SK-N-SH (cell line): ENCODE measurements around the gene PMP22. TPM values are rescaled to one million over a fixed set of nuclear protein-coding genes. Genes with fewer than 3 reads are reported as not detected.

Experiments
- CTCF ChIA-PET: fragments of 300-600, 350-600 bp; formaldehyde crosslinking; extraction: SDS; loops from one replicate; lab custom pipeline; 2021; lab: Yijun Ruan, JAX
- POLR2A ChIA-PET: fragments of 350-600 bp; sonication (Branson Sonifier 250); formaldehyde crosslinking; extraction: SDS; loops from one replicate; lab custom pipeline; 2020; ENCODE audit warnings: antibody characterized with exemption, inconsistent platforms; lab: Yijun Ruan, JAX
- DNase-seq: peaks from one replicate; pipeline ENCODE4 v3.0.0; 2012
- H2AFZ ChIP-seq: fragments of 200-600 bp; sonication (generic); 2 replicates; pipeline ENCODE4 v1.8.1; 2016; ENCODE audit warnings: antibody characterized with exemption, mild to moderate bottlenecking, low read depth
- H3F3A ChIP-seq: fragments of 200-600 bp; sonication (generic); replicated peaks from 2 replicates; pipeline ENCODE3; 2016; ENCODE audit warnings: antibody characterized with exemption, mild to moderate bottlenecking; ENCODE audit not compliant: insufficient read depth
- H3K27ac ChIP-seq, 2 experiments: fragments of 200-500 bp in 1 of 2; fragments of 200-600 bp in 1 of 2; sonication (Bioruptor generic) in 1 of 2; sonication (generic), shearing (Covaris generic) in 1 of 2; 2 replicates each; pipeline versions ENCODE4 v1.5.1 to v1.6.1; 2014 to 2016; ENCODE audit warnings: low read depth in 2 of 2, inconsistent platforms in 1 of 2, low read length in 1 of 2, mild to moderate bottlenecking in 1 of 2, mixed read lengths in 1 of 2
- H3K27me3 ChIP-seq: fragments of 200-600 bp; sonication (generic), shearing (Covaris generic); 2 replicates; pipeline ENCODE4 v1.6.1; 2016; ENCODE audit warnings: mixed run types; ENCODE audit not compliant: insufficient read depth
- H3K36me3 ChIP-seq, 2 experiments: fragments of 200-500 bp in 1 of 2; fragments of 200-600 bp in 1 of 2; sonication (Bioruptor generic) in 1 of 2; sonication (generic) in 1 of 2; replicated peaks in 1 of 2; 2 replicates each; pipeline versions ENCODE3 to v1.5.1; 2014 to 2016; ENCODE audit warnings: low read length in 1 of 2, mild to moderate bottlenecking in 1 of 2; ENCODE audit not compliant: insufficient read depth in 2 of 2, control insufficient read depth in 1 of 2
- H3K4me1 ChIP-seq, 2 experiments: fragments of 200-500 bp in 1 of 2; fragments of 200-600 bp in 1 of 2; sonication (Bioruptor generic) in 1 of 2; sonication (generic), shearing (Covaris generic) in 1 of 2; 2 replicates each; pipeline versions ENCODE4 v1.5.1 to v1.6.1; 2014 to 2016; ENCODE audit warnings: low read depth in 1 of 2, low read length in 1 of 2, mixed run types in 1 of 2; ENCODE audit not compliant: insufficient read depth in 2 of 2, control insufficient read depth in 1 of 2
- H3K4me2 ChIP-seq: fragments of 200-600 bp; sonication (generic), shearing (Covaris generic); 2 replicates; pipeline ENCODE4 v1.6.1; 2017; ENCODE audit warnings: mixed run types
- H3K4me3 ChIP-seq, 2 experiments: fragments of 200-500 bp in 1 of 2; fragments of 200-600 bp in 1 of 2; sonication (Bioruptor generic) in 1 of 2; sonication (generic), shearing (Covaris generic) in 1 of 2; 2 replicates each; pipeline versions ENCODE4 v1.5.1 to v1.8.1; 2014 to 2016; ENCODE audit warnings: low read depth in 2 of 2, inconsistent platforms in 1 of 2, low read length in 1 of 2, mild to moderate bottlenecking in 1 of 2, mixed read lengths in 1 of 2, moderate library complexity in 1 of 2
- H3K79me2 ChIP-seq: fragments of 200-600 bp; sonication (generic); 2 replicates; pipeline ENCODE4 v1.8.1; 2017; ENCODE audit warnings: mild to moderate bottlenecking; ENCODE audit not compliant: insufficient read depth
- H3K9ac ChIP-seq: fragments of 200-600 bp; sonication (generic); 2 replicates; pipeline ENCODE4 v1.6.1; 2017; ENCODE audit warnings: mixed run types
- H3K9me2 ChIP-seq: fragments of 200-600 bp; sonication (generic); 2 replicates; pipeline ENCODE4 v1.6.1; 2017; ENCODE audit warnings: mixed run types
- H3K9me3 ChIP-seq: fragments of 200-600 bp; sonication (generic); 2 replicates; pipeline ENCODE4 v1.6.1; 2017; ENCODE audit warnings: mixed run types, mild to moderate bottlenecking, moderate library complexity
- H4K20me1 ChIP-seq: fragments of 200-600 bp; sonication (generic); 2 replicates; pipeline ENCODE4 v1.6.1; 2017; ENCODE audit warnings: mild to moderate bottlenecking, mixed run types; ENCODE audit not compliant: insufficient read depth
- CHD2 ChIP-seq: fragments of 150-350 bp; IDR thresholded peaks from 2 replicates; pipeline ENCODE4 v1.6.1; 2018; ENCODE audit warnings: low read length; ENCODE audit not compliant: partially characterized antibody
- FOXJ3 ChIP-seq: sonication (generic); formaldehyde crosslinking; IDR thresholded peaks from 2 replicates; pipeline ENCODE4 v1.5.1; 2020; ENCODE audit warnings: mild to moderate bottlenecking, missing genetic modification reagents
- FOXM1 ChIP-seq: IDR thresholded peaks from 2 replicates; pipeline ENCODE4 v1.4.0; 2012; ENCODE audit warnings: low read depth, mild to moderate bottlenecking
- GABPA ChIP-seq: IDR thresholded peaks from 2 replicates; pipeline ENCODE4 v1.4.0; 2012; ENCODE audit warnings: low read depth, mild to moderate bottlenecking
- GATA2 ChIP-seq: sonication (generic); formaldehyde crosslinking; IDR thresholded peaks from 2 replicates; pipeline ENCODE4 v1.5.0; 2020; ENCODE audit warnings: mild to moderate bottlenecking, missing genetic modification reagents
- IRF3 ChIP-seq: fragments of 150-350 bp; IDR thresholded peaks from 2 replicates; pipeline ENCODE4 v1.6.1; 2016; ENCODE audit warnings: mild to moderate bottlenecking, low read depth, low read length
- MAX ChIP-seq: IDR thresholded peaks from 2 replicates; pipeline ENCODE4 v1.4.0; 2012; ENCODE audit warnings: low read depth
- MEF2A ChIP-seq: IDR thresholded peaks from 2 replicates; pipeline ENCODE4 v1.4.0; 2012; ENCODE audit warnings: low read depth, borderline replicate concordance
- MXI1 ChIP-seq: IDR thresholded peaks from 2 replicates; pipeline ENCODE4 v1.6.1; 2012; ENCODE audit warnings: mild to moderate bottlenecking, low read depth, low read length, improper control_type of control experiment
- NFIC ChIP-seq: IDR thresholded peaks from 2 replicates; pipeline ENCODE4 v1.4.0; 2012; ENCODE audit warnings: borderline replicate concordance
- NRF1 ChIP-seq: IDR thresholded peaks from 2 replicates; pipeline ENCODE4 v1.6.1; 2012; ENCODE audit warnings: low read depth, mild to moderate bottlenecking, low read length
- PBX3 ChIP-seq: IDR thresholded peaks from 2 replicates; pipeline ENCODE4; 2012
- RXRA ChIP-seq: IDR thresholded peaks from 2 replicates; pipeline ENCODE4 v1.4.0; 2012; ENCODE audit warnings: low read depth, mild to moderate bottlenecking, borderline replicate concordance
- SIN3A ChIP-seq: IDR thresholded peaks from 2 replicates; pipeline ENCODE4 v1.6.1; 2012; ENCODE audit warnings: low read depth, mild to moderate bottlenecking, low read length, moderate library complexity, borderline replicate concordance
- SMC3 ChIP-seq: IDR thresholded peaks from 2 replicates; pipeline ENCODE4 v1.6.1; 2012; ENCODE audit warnings: low read depth, low read length, improper control_type of control experiment
- TAF1 ChIP-seq: IDR thresholded peaks from 2 replicates; pipeline ENCODE4 v1.6.1; 2012; ENCODE audit warnings: low read depth, mild to moderate bottlenecking, low read length, moderate library complexity, borderline replicate concordance
- TCF12 ChIP-seq: IDR thresholded peaks from 2 replicates; pipeline ENCODE4 v1.4.0; 2012
- TEAD4 ChIP-seq: IDR thresholded peaks from 2 replicates; pipeline ENCODE4 v1.4.0; 2012; ENCODE audit warnings: mild to moderate bottlenecking, borderline replicate concordance; ENCODE audit not compliant: insufficient read depth
- USF1 ChIP-seq: IDR thresholded peaks from 2 replicates; pipeline ENCODE4 v1.4.0; 2012; ENCODE audit warnings: low read depth, borderline replicate concordance
- ZBTB33 ChIP-seq: IDR thresholded peaks from 2 replicates; pipeline ENCODE4 v1.4.0; 2012; ENCODE audit warnings: low read depth, borderline replicate concordance
- WGBS: methylation state at CpG from one replicate; pipeline ENCODE4 v1.1.6; 2017; ENCODE audit warnings: low lambda C conversion rate; 5-methylcytosine and 5-hydroxymethylcytosine counted together
- polyA plus RNA-seq, 3 experiments: library from polyadenylated mRNA; depleted of rRNA; stranded (reverse); fragments of >200 nt; gene quantifications; 2 replicates each; pipeline ENCODE4 v1.2.3, GENCODE V29; 2012

Gene PMP22
- polyA plus RNA-seq, 1 of the 3 experiments (the other 2 are of a cell fraction) = 82.5 TPM

GRCh38 chr17:15184872-15185624 lies 80.1 kb downstream of the PMP22 start:
- 27% methylated on average over 5 of the region's 5 CpGs for WGBS
- CTCF ChIA-PET = interaction anchor here (1.2 to 2.2 kb wide), 2 partner anchors 14 to 318 kb away, joined by 3 to 10 read pairs; no protein-coding TSS in a partner anchor

GRCh38 chr17:15181816-15182215 lies 83.3 kb downstream of the PMP22 start:
- Histone ChIP-seq H3K9ac (no peak overlapping the region), H3K9me2 (no peaks in the 10 kb centered on the region), H3K9me3 (no peaks in the 10 kb centered on the region), H3F3A (no peaks in the 10 kb centered on the region), H2AFZ (no peak overlapping the region), H3K27ac (no peak overlapping the region), H3K27me3 (peaks cover 4% of the 10 kb centered on the region; the same call in 1 of the 2 replicates), H4K20me1 (no peaks in the 10 kb centered on the region), H3K4me1 (no peaks in the 10 kb centered on the region; a peak in 1 of 4 replicates), H3K4me3 (no peak overlapping the region), H3K36me3 (no peaks in the 10 kb centered on the region), H3K4me2 (no peak overlapping the region), H3K79me2 (no peaks in the 10 kb centered on the region)
- ChIA-PET CTCF (no interaction called here), POLR2A (no interaction called here)
- 54% methylated on average over 6 of the region's 6 CpGs for WGBS
- no peak for DNase-seq
- no peak for TF ChIP-seq TAF1
- no peak for TF ChIP-seq GABPA
- TF ChIP-seq GATA2 = no peak
- TF ChIP-seq SIN3A = no peak
- no peak for TF ChIP-seq FOXJ3 (CRISPR knock-in tag)
- TF ChIP-seq MEF2A = no peak
- no peak for TF ChIP-seq RXRA
- no peak for TF ChIP-seq USF1
- TF ChIP-seq NRF1 = no peak
- TF ChIP-seq CHD2 = no peak
- TF ChIP-seq MAX = no peak
- TF ChIP-seq MXI1 = no peak
- TF ChIP-seq FOXM1 = no peak
- TF ChIP-seq ZBTB33 = no peak
- no peak for TF ChIP-seq SMC3
- no peak for TF ChIP-seq PBX3
- TF ChIP-seq TCF12 = no peak

More at GRCh38 chr17:15184872-15185624, 80.1 kb downstream of the PMP22 start:
- Histone ChIP-seq H3K27ac (no peak overlapping the region), H3K4me3 (no peak overlapping the region), H3K4me2 (no peak overlapping the region), H3K79me2 (no peaks in the 10 kb centered on the region), H3K36me3 (no peaks in the 10 kb centered on the region), H3K9me2 (no peaks in the 10 kb centered on the region), H3K27me3 (no peaks in the 10 kb centered on the region; the same call in 1 of the 2 replicates), H3K9me3 (no peaks in the 10 kb centered on the region), H3F3A (no peaks in the 10 kb centered on the region), H3K4me1 (no peaks in the 10 kb centered on the region; a peak in 1 of 4 replicates), H4K20me1 (no peaks in the 10 kb centered on the region), H2AFZ (no peak overlapping the region), H3K9ac (no peak overlapping the region)
- no peak for TF ChIP-seq SIN3A
- TF ChIP-seq GATA2 = no peak
- TF ChIP-seq GABPA = no peak
- no peak for TF ChIP-seq TEAD4
- TF ChIP-seq NFIC = no peak
- no peak for TF ChIP-seq NRF1
- no peak for TF ChIP-seq IRF3
- no peak for TF ChIP-seq SMC3
- POLR2A ChIA-PET = no interaction called here
- DNase-seq = no peak
